ENCODE results near the gene C9orf85.

C9orf85 gene

GRCh38 chr9:71918419-71918818, 7.0 kb downstream of the C9orf85 start:
- TF ChIP-seq CTCF (IDR thresholded peaks at IDR 0.05; ENCODE audit: low read depth, low read length) = no peak

GRCh38 chr9:71920456-71921189, 9.2 kb downstream of the C9orf85 start:
- H3K4me3 ChIP-seq (ENCODE audit: low read depth, low read length) = no peak overlapping the region
- no peak for TF ChIP-seq CTCF (IDR thresholded peaks at IDR 0.05; ENCODE audit: low read depth, low read length)

More at GRCh38 chr9:71918419-71918818, 7.0 kb downstream of the C9orf85 start:
- H3K4me3 ChIP-seq (ENCODE audit: low read depth, low read length) = no peak overlapping the region

- no peak overlapping the region for H3K4me3 ChIP-seq (ENCODE audit: low read depth, low read length)
- no peak for TF ChIP-seq CTCF (IDR thresholded peaks at IDR 0.05; ENCODE audit: low read depth, low read length)
Measured at GRCh38 chr9:71921190-71921814, 9.9 kb downstream of the C9orf85 start.

- H3K4me3 ChIP-seq (ENCODE audit: low read depth, low read length) = no peak overlapping the region
- TF ChIP-seq CTCF (IDR thresholded peaks at IDR 0.05; ENCODE audit: low read depth, low read length) = no peak
Measured at GRCh38 chr9:71924576-71924975, 13.1 kb downstream of the C9orf85 start.

GRCh38 chr9:71925834-71926233, 14.4 kb downstream of the C9orf85 start:
- no peak for TF ChIP-seq CTCF (IDR thresholded peaks at IDR 0.05; ENCODE audit: low read depth, low read length)
- H3K4me3 ChIP-seq (ENCODE audit: low read depth, low read length) = no peak overlapping the region

GRCh38 chr9:71928376-71928775, 16.9 kb downstream of the C9orf85 start:
- TF ChIP-seq CTCF (IDR thresholded peaks at IDR 0.05; ENCODE audit: low read depth, low read length) = no peak
- no peak overlapping the region for H3K4me3 ChIP-seq (ENCODE audit: low read depth, low read length)

GRCh38 chr9:71928806-71929205, 17.4 kb downstream of the C9orf85 start:
- no peak for TF ChIP-seq CTCF (IDR thresholded peaks at IDR 0.05; ENCODE audit: low read depth, low read length)
- H3K4me3 ChIP-seq (ENCODE audit: low read depth, low read length) = no peak overlapping the region

All from WI38 (cell line).